22Rv1 (cell line): Measurements from ENCODE around the gene SYNDIG1.

Experiments used
- ZFX ChIP-seq: fragments of 450-650 bp; IDR thresholded peaks from 2 replicates; pipeline ENCODE4 v1.6.1; 2017; ENCODE audit warnings: antibody characterized with exemption, borderline replicate concordance
- TF ChIP-seq, protein P1 (sequence below): fragments of 450-650 bp; IDR thresholded peaks from 2 replicates; pipeline ENCODE4 v1.5.1; 2017; ENCODE audit warnings: mild to moderate bottlenecking

DNA sequence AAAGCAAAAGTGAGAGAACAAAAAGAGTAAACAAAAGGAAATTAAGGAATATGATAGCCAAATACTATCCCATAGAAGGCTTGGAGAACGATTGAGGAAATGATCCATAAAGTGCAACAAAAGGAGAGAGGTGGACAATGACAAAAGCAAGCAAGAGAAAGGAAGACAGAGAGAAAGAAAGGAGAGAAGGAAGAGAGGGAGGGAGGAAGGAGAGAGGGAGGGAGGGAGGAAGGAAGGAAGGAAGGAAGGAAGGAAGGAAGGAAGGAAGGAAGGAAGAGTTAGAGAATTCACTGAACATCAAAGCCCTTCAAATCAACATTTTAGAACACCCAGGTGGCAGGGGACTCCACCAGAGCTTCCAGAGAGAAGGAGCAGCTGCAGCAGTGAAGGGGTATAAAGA, 185.0 kb downstream of the SYNDIG1 start:
- TF ChIP-seq, protein P1, sequence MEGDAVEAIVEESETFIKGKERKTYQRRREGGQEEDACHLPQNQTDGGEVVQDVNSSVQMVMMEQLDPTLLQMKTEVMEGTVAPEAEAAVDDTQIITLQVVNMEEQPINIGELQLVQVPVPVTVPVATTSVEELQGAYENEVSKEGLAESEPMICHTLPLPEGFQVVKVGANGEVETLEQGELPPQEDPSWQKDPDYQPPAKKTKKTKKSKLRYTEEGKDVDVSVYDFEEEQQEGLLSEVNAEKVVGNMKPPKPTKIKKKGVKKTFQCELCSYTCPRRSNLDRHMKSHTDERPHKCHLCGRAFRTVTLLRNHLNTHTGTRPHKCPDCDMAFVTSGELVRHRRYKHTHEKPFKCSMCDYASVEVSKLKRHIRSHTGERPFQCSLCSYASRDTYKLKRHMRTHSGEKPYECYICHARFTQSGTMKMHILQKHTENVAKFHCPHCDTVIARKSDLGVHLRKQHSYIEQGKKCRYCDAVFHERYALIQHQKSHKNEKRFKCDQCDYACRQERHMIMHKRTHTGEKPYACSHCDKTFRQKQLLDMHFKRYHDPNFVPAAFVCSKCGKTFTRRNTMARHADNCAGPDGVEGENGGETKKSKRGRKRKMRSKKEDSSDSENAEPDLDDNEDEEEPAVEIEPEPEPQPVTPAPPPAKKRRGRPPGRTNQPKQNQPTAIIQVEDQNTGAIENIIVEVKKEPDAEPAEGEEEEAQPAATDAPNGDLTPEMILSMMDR: no peak
- TF ChIP-seq ZFX: no peak
